Glomerular visceral epithelial cell (primary cell): ENCODE results near the gene PCNX1.

Experiments
- DNase-seq: peaks from one replicate; pipeline ENCODE4 v3.0.0-alpha.2; 2016; ENCODE audit errors: extremely low spot score

Gene PCNX1

DNA sequence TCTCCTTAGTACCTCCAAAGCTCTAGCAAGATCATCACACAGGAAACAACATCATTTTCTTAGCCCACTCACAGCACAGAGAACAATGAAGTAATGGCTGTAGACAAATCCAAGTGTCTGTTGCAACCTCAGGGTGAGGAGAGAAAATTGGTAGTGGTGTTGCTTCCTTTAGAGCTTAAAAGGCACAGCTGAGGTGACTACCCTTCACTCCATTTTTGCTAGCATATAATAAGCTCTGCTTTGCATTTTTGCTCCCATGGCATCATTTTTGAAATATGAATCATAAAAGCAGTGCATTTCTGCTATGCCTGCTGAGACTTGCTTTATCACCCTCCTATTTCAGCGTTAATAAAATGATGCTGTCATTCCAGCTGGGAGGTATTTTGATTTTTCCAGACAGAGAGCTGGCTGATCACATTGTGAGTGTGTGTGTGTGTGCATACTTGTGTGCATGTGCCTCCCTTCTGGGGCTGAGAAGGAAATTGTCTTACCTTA lies 18.5 kb upstream of the PCNX1 start:
- peak; percentile 22 for DNase-seq

GRCh38 chr14:70889555-70889954 lies 17.7 kb upstream of the PCNX1 start:
- no peak for DNase-seq

- no peak for DNase-seq
Observed at GRCh38 chr14:70890826-70891659, 16.2 kb upstream of the PCNX1 start.

- DNase-seq = no peak
Observed at GRCh38 chr14:70891737-70892136, 15.5 kb upstream of the PCNX1 start.

- DNase-seq = no peak
Observed at GRCh38 chr14:70893062-70893845, 14.0 kb upstream of the PCNX1 start.

GRCh38 chr14:70893858-70894291 lies 13.4 kb upstream of the PCNX1 start:
- no peak for DNase-seq

DNA sequence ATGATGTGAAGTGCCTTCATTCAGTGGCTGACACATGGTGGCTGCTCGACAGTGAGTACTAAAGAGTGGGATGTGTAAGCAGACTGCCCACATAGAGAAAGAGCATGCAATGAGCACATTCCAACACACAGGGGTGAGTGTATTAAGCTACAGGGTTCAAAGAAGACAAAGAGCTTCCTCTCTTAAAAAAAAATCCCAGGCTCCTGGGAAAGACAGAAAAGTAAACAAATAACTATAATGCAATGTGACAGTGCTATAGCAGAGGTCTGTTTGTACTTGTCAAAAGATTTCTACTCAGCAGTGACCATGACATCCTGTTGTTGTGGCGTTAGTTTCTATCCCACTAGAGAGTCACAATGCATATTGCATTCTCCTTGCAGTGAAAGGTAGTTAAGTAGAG lies 12.4 kb upstream of the PCNX1 start:
- DNase-seq = no peak

DNA sequence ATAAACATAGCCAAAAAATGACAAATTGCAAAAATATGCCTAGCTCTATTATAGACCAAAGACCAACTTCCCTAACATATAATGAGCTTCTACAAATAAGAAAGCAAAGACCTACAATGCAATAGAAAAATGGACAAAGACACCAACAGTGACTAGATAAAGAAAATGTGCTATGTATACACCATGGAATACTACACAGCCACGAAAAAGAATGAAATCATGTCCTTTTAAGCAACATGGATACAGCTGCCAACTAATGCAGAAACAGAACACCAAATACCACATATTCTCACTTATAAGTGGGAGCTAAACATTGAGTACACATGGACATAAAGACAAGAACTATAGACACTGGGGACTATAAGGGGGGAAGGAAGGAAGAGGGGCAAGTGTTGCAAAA lies 10.9 kb upstream of the PCNX1 start:
- DNase-seq = no peak

GRCh38 chr14:70896981-70897380 lies 10.3 kb upstream of the PCNX1 start:
- DNase-seq = no peak

- no peak for DNase-seq
Observed at GRCh38 chr14:70897464-70897863, 9.8 kb upstream of the PCNX1 start.

DNA sequence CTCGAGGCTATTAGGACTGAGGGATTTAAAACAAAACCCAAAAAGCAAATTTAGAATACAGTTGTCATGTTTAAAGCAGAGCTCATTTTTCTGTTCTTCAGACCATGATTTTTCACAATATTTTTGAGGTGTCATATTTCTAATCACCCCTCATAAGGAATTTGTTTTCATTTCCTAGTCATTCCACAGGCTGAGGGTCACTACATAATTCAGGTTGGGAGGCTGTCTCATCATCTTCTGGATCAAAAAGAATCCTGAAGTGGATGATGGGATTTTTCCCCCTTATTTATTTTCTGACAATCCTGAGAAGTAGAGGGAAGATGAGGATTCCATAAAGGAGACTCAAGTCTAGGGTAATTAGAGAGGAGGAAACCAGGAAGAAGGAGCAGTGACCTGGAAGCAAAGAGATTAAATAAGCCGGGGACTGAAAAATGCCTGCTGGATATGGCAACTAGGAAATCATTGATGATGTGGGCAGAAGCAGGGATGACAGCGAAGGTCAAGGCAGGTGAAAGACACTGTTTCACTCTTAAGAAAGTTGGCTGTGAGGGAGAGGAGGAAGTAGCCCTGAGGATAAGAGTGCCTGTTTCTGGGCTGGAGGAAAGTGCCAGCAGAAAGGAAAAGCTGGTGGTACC lies 9.0 kb upstream of the PCNX1 start:
- peak; percentile 52 for DNase-seq

- DNase-seq = peak; percentile 43
Observed at GRCh38 chr14:70901269-70901668, 6.0 kb upstream of the PCNX1 start.

DNA sequence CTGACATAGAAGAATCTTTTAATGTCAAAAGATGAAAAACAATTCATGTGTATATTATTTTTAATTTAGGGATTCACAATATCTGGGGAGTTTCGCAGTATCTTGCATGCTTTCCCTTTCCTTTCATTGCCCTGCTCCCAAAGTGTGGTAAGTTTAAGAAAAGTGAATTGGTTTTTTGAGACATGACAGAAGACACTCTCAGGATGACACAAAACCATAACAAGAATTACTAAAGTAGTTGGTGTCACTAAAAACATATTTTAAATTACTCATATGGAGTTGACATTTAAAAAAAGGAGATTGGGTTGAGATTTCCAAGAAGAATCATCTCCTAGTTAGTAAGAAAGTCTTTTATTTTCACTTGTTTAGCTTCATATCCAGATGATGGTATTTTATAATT lies 5.1 kb upstream of the PCNX1 start:
- no peak for DNase-seq

- no peak for DNase-seq
Observed at GRCh38 chr14:70904373-70904772, 2.9 kb upstream of the PCNX1 start.

- DNase-seq = no peak
Observed at GRCh38 chr14:70905301-70905700, 2.0 kb upstream of the PCNX1 start.

DNA sequence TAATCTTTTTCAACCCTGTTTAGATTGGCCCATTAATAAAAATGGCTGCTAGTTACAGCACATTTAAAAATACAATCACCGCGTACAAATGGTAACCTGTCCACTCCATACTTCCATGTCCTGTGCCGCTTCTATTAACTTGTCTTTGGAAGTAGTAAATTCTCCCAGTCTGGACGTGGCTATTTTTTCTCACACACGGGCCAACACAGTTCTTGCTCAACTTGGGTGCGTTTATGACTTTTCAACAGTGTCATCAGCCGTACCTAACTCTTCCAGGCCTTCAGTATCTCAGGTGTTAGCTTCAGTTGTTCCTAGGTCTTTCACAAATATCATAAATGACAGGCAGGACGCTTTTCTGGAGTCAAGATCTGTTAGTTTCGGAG lies 475 bp upstream of the PCNX1 start:
- no peak for DNase-seq

DNA sequence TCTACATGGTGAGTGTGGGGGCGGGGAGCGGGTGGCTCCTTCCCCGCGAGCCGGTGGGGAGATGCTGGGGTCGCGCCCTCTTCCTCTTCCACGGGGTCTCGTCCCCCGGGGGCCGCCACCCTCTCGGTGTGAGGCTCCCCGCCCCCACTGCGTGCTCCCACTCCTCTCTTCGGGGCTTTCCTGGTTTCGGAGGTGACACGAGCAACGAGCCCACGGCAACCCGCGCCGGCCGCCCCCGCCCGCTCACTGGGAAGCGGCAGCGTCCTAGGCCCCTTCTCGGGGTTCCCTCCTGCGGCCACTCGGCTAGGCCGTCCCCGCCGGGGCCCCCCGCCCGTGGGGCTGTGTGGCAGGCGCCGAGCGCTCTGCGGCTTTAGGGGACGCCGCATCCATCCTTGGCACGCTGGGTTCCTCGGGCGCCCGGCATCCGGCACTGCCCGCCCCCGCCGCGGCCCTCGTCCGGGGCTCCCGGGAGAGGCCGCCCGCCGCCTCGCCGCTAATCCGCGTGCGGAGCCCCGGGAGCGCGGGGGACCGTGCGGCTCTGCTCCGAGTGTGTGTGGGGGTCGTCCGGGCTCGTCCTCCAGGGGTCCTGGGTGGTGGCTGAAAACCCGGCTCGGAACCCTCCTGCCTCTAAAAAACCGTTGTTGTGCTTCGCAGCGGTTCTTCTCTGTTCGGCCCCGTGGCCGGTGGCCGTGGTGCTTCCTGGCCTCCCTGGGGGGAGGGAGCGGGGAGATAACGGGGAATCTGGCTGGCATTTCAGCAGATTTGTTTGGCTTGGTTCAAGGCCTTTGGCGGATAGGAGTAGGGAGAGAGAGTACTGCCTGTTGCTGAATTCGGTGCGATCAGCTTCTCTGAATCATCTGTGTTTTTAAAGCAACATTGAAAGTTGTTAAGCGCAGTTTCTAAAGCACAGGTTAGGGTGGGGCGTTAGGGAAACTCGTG lies 1.0 kb downstream of the PCNX1 start:
- DNase-seq = peak; percentile 45

- no peak for DNase-seq
Observed at GRCh38 chr14:70908935-70909641, 1.8 kb downstream of the PCNX1 start.

- peak; percentile 25 for DNase-seq
Observed at GRCh38 chr14:70909733-70910614, 2.7 kb downstream of the PCNX1 start.

- DNase-seq = no peak
Observed at GRCh38 chr14:70915415-70915814, 8.2 kb downstream of the PCNX1 start.
